ENCODE measurements around the gene MLPH.

DNA sequence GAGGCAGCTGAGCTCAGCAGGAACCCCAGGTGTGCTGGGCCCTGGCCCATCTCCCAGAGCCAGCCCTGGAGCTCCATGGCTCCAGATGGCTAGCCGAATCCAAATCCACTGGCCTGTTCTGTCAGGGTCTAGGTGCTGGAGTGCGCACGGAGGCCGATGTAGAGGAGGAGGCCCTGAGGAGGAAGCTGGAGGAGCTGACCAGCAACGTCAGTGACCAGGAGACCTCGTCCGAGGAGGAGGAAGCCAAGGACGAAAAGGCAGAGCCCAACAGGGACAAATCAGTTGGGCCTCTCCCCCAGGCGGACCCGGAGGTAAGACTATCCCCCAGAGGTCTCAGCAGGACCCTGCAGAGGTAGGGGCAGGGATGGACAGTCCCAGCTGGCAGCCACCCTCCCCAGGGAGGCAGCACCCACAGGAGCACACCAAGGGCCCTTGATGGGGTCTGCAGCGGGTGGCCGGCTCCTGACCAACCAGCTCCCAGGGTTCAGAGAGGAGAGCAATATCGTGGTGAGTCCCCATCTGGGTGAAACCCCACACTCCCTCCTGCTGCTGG lies 53.2 kb downstream of the MLPH start:
- TF ChIP-seq GATA2 (IDR thresholded peaks at IDR 0.05; ENCODE audit: low read depth, low read length) = no peak
- TF ChIP-seq GATA3 (IDR thresholded peaks at IDR 0.05; ENCODE audit: low read depth, low read length) = no peak
